Neural cell (in vitro differentiated cells): ENCODE results near the gene PRRX2. TPM values are rescaled to one million over a fixed set of nuclear protein-coding genes. Genes with fewer than 3 reads are reported as not detected.

ENCODE experiments used
- H2AFZ ChIP-seq: fragments of 200-600, 300-800 bp; sonication (generic), shearing (Covaris generic); 2 replicates; pipeline ENCODE4 v1.6.0; 2014; ENCODE audit warnings: low read depth, mild to moderate bottlenecking, antibody characterized with exemption, low read length, moderate library complexity
- H3F3A ChIP-seq: fragments of 200-600 bp; shearing (Covaris generic); 2 replicates; pipeline ENCODE4 v1.6.1; 2016; ENCODE audit warnings: mild to moderate bottlenecking, moderate library complexity, mixed read lengths, antibody characterized with exemption, low read length; ENCODE audit not compliant: insufficient read depth, poor library complexity, severe bottlenecking
- H3K27ac ChIP-seq: fragments of 200-600, 300-800 bp; sonication (generic), shearing (Covaris generic); 2 replicates; pipeline ENCODE4 v1.5.1; 2014; ENCODE audit warnings: mild to moderate bottlenecking, low read length, moderate library complexity
- H3K27me3 ChIP-seq: fragments of 300-800, 200-600 bp; sonication (generic), shearing (Covaris generic); 2 replicates; pipeline ENCODE4 v1.6.0; 2014; ENCODE audit warnings: mild to moderate bottlenecking, low read depth, low read length, moderate library complexity; ENCODE audit not compliant: insufficient read depth
- H3K36me3 ChIP-seq: fragments of 300-800, 200-600 bp; sonication (generic), shearing (Covaris generic); 2 replicates; pipeline ENCODE4 v1.5.1; 2014; ENCODE audit warnings: mild to moderate bottlenecking, antibody characterized with exemption, low read length, moderate library complexity; ENCODE audit not compliant: insufficient read depth
- H3K4me2 ChIP-seq: fragments of 300-800, 200-600 bp; sonication (generic), shearing (Covaris generic); 2 replicates; pipeline ENCODE4 v1.6.0; 2014; ENCODE audit warnings: mild to moderate bottlenecking, low read length
- H3K4me3 ChIP-seq: fragments of 300-800, 200-600 bp; sonication (generic), shearing (Covaris generic); 2 replicates; pipeline ENCODE4 v1.5.1; 2014; ENCODE audit warnings: mild to moderate bottlenecking, low read length, moderate library complexity
- H3K79me2 ChIP-seq: fragments of 200-600 bp; shearing (Covaris generic); replicated peaks from 2 replicates; pipeline ENCODE4 v1.6.0; 2014; ENCODE audit warnings: mild to moderate bottlenecking, low read length, moderate library complexity; ENCODE audit not compliant: insufficient read depth
- H3K9ac ChIP-seq: fragments of 300-800, 200-600 bp; sonication (generic), shearing (Covaris generic); 2 replicates; pipeline ENCODE4 v1.6.1; 2016; ENCODE audit warnings: mild to moderate bottlenecking, low read length, mixed read lengths
- H3K9me2 ChIP-seq: fragments of 200-600 bp; shearing (Covaris generic); 2 replicates; pipeline ENCODE4 v1.6.1; 2016; ENCODE audit warnings: mild to moderate bottlenecking, low read length, mixed read lengths; ENCODE audit not compliant: insufficient read depth
- H3K9me3 ChIP-seq: fragments of 200-600, 300-800 bp; sonication (generic), shearing (Covaris generic); 2 replicates; pipeline ENCODE4 v1.6.1; 2016; ENCODE audit warnings: mild to moderate bottlenecking, mixed run types, low read length, moderate library complexity, mixed read lengths
- H4K20me1 ChIP-seq: fragments of 200-600 bp; shearing (Covaris generic); 2 replicates; pipeline ENCODE4 v1.6.1; 2016; ENCODE audit warnings: mild to moderate bottlenecking, mixed run types; ENCODE audit not compliant: insufficient read depth
- CTCF ChIP-seq: fragments of 450-650 bp; IDR thresholded peaks from 2 replicates; pipeline ENCODE4 v1.5.1; 2014; ENCODE audit warnings: antibody characterized with exemption, mild to moderate bottlenecking, moderate library complexity; ENCODE audit not compliant: poor library complexity, severe bottlenecking
- EP300 ChIP-seq: fragments of 450-650 bp; conservative IDR thresholded peaks from 2 replicates; pipeline ENCODE4 v1.6.1; 2014; ENCODE audit warnings: antibody characterized with exemption, mild to moderate bottlenecking, moderate library complexity; ENCODE audit not compliant: poor library complexity, severe bottlenecking
- EZH2 ChIP-seq: fragments of 200-600, 300-800 bp; shearing (Covaris generic), sonication (generic); IDR thresholded peaks from 2 replicates; pipeline ENCODE4 v1.6.1; 2014; ENCODE audit warnings: antibody characterized with exemption, low read length, borderline replicate concordance, mild to moderate bottlenecking; ENCODE audit not compliant: insufficient read depth, poor library complexity, severe bottlenecking
- MXI1 ChIP-seq: fragments of 450-650 bp; conservative IDR thresholded peaks from 2 replicates; pipeline ENCODE4 v1.6.1; 2014; ENCODE audit warnings: antibody characterized with exemption, mild to moderate bottlenecking; ENCODE audit not compliant: poor library complexity, severe bottlenecking
- POLR2AphosphoS5 ChIP-seq: IDR thresholded peaks from 2 replicates; pipeline ENCODE4 v1.6.1; 2012
- RAD21 ChIP-seq: fragments of 450-650 bp; conservative IDR thresholded peaks from 2 replicates; pipeline ENCODE4 v1.6.1; 2014; ENCODE audit warnings: antibody characterized with exemption, mild to moderate bottlenecking, moderate library complexity
- REST ChIP-seq: IDR thresholded peaks from 2 replicates; pipeline ENCODE4 v1.6.1; 2012; ENCODE audit warnings: borderline replicate concordance
- SMC3 ChIP-seq: fragments of 450-650 bp; conservative IDR thresholded peaks from 2 replicates; pipeline ENCODE4 v1.6.1; 2014; ENCODE audit warnings: antibody characterized with exemption, mild to moderate bottlenecking, moderate library complexity; ENCODE audit not compliant: poor library complexity
- TAF1 ChIP-seq: IDR thresholded peaks from 2 replicates; pipeline ENCODE4 v1.6.1; 2012; ENCODE audit warnings: low read depth
- polyA plus RNA-seq: library from polyadenylated mRNA; depleted of rRNA; stranded (reverse); fragments of >200 nt; gene quantifications from 2 replicates; pipeline ENCODE4 v1.2.3, GENCODE V29; 2014

PRRX2 gene
- polyA plus RNA-seq, 1 donor from 2014 or later: not detected

- no peaks in the 10 kb centered on the region for H3K27me3 ChIP-seq
- H4K20me1 ChIP-seq: no peaks in the 10 kb centered on the region
- H2AFZ ChIP-seq: no peak overlapping the region
- no peak overlapping the region for H3K9ac ChIP-seq
- no peak overlapping the region for H3K4me3 ChIP-seq
- H3K9me3 ChIP-seq: no peaks in the 10 kb centered on the region
- no peaks in the 10 kb centered on the region for H3K79me2 ChIP-seq
- no peaks in the 10 kb centered on the region for H3F3A ChIP-seq
- no peak overlapping the region for H3K4me2 ChIP-seq
- no peaks in the 10 kb centered on the region for H3K36me3 ChIP-seq
- no peaks in the 10 kb centered on the region for H3K9me2 ChIP-seq
- no peak for TF ChIP-seq TAF1
- no peak for TF ChIP-seq EP300
- TF ChIP-seq RAD21: no peak
- no peak for TF ChIP-seq MXI1
- H3K27ac ChIP-seq: no peak overlapping the region
These were observed 55.6 kb downstream of the PRRX2 start for GRCh38 chr9:129720865-129721545.

DNA sequence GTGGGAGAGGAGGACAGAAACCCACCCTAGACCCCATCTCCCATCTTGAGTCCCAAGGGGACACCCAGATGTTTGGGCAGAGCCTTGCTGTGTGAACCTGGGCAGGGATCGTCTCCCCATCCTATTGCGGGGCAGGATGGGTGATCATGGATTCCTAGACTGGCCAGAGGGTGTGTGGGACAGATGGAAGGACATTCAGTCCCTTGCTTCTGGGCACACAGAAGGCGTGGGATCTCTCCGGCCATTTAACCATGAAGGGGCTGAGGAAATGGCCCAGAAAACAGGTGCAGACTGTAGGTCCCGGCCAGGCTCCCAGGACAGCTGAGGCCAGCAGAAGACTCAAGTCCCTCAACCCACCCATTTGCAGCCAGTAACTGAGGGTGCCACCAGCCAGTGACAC is 57.5 kb downstream of the PRRX2 start:
- TF ChIP-seq CTCF: no peak
- no peak for TF ChIP-seq RAD21
- no peak for TF ChIP-seq REST
- no peak for TF ChIP-seq POLR2AphosphoS5
- TF ChIP-seq TAF1: no peak
- TF ChIP-seq MXI1: no peak
- TF ChIP-seq EP300: no peak
- TF ChIP-seq SMC3: no peak
- no peak for TF ChIP-seq EZH2
- H3K4me2 ChIP-seq: no peak overlapping the region
- H3K9me3 ChIP-seq: no peaks in the 10 kb centered on the region
- H3F3A ChIP-seq: no peaks in the 10 kb centered on the region
- H3K36me3 ChIP-seq: no peaks in the 10 kb centered on the region
- H3K9me2 ChIP-seq: no peaks in the 10 kb centered on the region
- H3K4me3 ChIP-seq: no peak overlapping the region
- no peaks in the 10 kb centered on the region for H3K79me2 ChIP-seq
- no peaks in the 10 kb centered on the region for H3K27me3 ChIP-seq
- no peaks in the 10 kb centered on the region for H4K20me1 ChIP-seq
- no peak overlapping the region for H2AFZ ChIP-seq
- no peak overlapping the region for H3K27ac ChIP-seq
- H3K9ac ChIP-seq: no peak overlapping the region
